Measurements from ENCODE around the gene VAMP5. TPM values are rescaled to one million over a fixed set of nuclear protein-coding genes. Genes with fewer than 3 reads are reported as not detected.

VAMP5 gene
- total and polyA plus RNA-seq, 2 of the 8 experiments (the other 6 are each of a cell fraction or from before 2014, with no cell fraction given), result 4.7 to 14.2 TPM

DNA sequence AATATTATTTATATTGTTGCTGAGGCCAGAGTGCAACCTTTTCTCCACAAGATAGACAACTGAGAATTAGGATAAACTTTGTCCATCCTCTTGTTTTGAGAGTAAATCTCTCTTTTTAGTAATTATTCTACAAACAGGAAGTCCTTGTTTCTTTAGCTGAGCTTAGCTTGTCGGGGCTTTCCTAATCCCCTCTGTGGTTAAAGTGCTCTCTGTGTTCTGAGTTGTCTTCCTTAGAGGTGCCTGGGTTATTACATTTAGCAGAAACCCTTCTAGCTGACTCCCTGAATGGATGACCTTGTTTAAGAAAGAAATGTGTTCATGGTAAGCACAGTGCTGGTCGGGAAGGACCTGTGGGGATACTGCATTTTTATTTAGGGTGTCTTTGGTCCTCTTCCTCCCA is 44.4 kb downstream of the VAMP5 start (continued):
- TF ChIP-seq ATF2 (IDR thresholded peaks at IDR 0.05; ENCODE audit: low read length), result no peak

Measured in H1 (cell line).